Endothelial cell (in vitro differentiated cells): Measurements from ENCODE around the gene SRMS. TPM values are rescaled to one million over a fixed set of nuclear protein-coding genes. Genes with fewer than 3 reads are reported as not detected.

Source experiments
- DNase-seq: peaks from one replicate; pipeline ENCODE4 v3.0.0; 2021; ENCODE audit warnings: low spot score
- H3K27ac Mint-ChIP-seq: one replicate; pipeline ENCODE4 v1.8.0; 2021; ENCODE audit warnings: mixed read lengths, inconsistent platforms; ENCODE audit not compliant: unreplicated experiment
- H3K27me3 Mint-ChIP-seq: one replicate; pipeline ENCODE4 v1.8.0; 2021; ENCODE audit warnings: mild to moderate bottlenecking, moderate library complexity, mixed read lengths, inconsistent platforms; ENCODE audit not compliant: unreplicated experiment
- H3K36me3 Mint-ChIP-seq: one replicate; pipeline ENCODE4 v1.8.0; 2021; ENCODE audit warnings: mild to moderate bottlenecking, low read depth, mixed read lengths, inconsistent platforms; ENCODE audit not compliant: unreplicated experiment
- H3K4me1 Mint-ChIP-seq: one replicate; pipeline ENCODE4 v1.8.0; 2021; ENCODE audit warnings: mild to moderate bottlenecking, mixed read lengths, inconsistent platforms; ENCODE audit not compliant: unreplicated experiment
- H3K4me3 Mint-ChIP-seq: one replicate; pipeline ENCODE4 v1.8.0; 2021; ENCODE audit warnings: mild to moderate bottlenecking, mixed read lengths, inconsistent platforms; ENCODE audit not compliant: unreplicated experiment
- H3K9me3 Mint-ChIP-seq: one replicate; pipeline ENCODE4 v1.8.0; 2021; ENCODE audit warnings: mixed read lengths, inconsistent platforms; ENCODE audit not compliant: unreplicated experiment
- total RNA-seq: library from RNA; stranded (reverse); fragmentation: NEBNext Ultra II Directional; extraction: Animal tissue kit (Norgen Biotek cat#: 25700); gene quantifications from one replicate; pipeline ENCODE4 v1.2.1, GENCODE V29; 2021; ENCODE audit not compliant: unreplicated experiment
- TF ChIP-seq, protein P1 (sequence below): fragments of 200-600 bp; sonication (generic); IDR thresholded peaks from one replicate; pipeline ENCODE4 v1.5.0; 2021; ENCODE audit warnings: antibody characterized with exemption; ENCODE audit not compliant: unreplicated experiment

Gene SRMS
- total RNA-seq, 1 donor from 2014 or later, result not detected

DNA sequence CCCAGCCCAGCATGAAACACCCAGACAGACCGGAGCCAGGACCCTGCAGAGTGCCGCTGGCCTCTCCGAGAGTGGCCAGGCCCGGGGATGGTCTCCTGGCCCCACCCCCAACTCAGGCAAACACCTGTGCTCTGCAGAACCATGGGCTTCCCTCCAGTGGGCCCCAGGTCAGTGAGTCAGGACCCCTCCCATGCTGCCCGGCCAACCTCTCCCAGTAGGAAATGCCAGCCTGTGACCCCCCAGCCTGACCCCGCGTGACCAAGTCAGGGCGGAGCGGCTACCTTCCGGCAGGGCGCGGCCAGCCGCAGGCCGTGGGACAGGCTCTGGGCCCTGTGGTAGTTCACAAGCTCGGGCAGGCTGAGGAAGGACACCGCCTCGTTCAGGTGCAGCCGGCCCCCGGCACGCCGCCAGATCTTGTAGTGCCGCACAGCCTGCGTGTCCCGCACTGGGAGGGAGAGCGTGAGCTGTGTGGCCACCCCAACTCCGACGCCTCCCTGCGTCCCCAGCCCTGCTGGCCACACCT is 13.6 kb downstream of the SRMS start:
- Mint-ChIP-seq H3K27me3 (peaks cover 5% of the 10 kb centered on the region), H3K9me3 (no peaks in the 10 kb centered on the region), H3K36me3 (peaks cover 4% of the 10 kb centered on the region), H3K27ac (no peak overlapping the region), H3K4me3 (no peak overlapping the region), H3K4me1 (no peaks in the 10 kb centered on the region)
- TF ChIP-seq, protein P1, sequence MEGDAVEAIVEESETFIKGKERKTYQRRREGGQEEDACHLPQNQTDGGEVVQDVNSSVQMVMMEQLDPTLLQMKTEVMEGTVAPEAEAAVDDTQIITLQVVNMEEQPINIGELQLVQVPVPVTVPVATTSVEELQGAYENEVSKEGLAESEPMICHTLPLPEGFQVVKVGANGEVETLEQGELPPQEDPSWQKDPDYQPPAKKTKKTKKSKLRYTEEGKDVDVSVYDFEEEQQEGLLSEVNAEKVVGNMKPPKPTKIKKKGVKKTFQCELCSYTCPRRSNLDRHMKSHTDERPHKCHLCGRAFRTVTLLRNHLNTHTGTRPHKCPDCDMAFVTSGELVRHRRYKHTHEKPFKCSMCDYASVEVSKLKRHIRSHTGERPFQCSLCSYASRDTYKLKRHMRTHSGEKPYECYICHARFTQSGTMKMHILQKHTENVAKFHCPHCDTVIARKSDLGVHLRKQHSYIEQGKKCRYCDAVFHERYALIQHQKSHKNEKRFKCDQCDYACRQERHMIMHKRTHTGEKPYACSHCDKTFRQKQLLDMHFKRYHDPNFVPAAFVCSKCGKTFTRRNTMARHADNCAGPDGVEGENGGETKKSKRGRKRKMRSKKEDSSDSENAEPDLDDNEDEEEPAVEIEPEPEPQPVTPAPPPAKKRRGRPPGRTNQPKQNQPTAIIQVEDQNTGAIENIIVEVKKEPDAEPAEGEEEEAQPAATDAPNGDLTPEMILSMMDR, result no peak
- no peak for DNase-seq

DNA sequence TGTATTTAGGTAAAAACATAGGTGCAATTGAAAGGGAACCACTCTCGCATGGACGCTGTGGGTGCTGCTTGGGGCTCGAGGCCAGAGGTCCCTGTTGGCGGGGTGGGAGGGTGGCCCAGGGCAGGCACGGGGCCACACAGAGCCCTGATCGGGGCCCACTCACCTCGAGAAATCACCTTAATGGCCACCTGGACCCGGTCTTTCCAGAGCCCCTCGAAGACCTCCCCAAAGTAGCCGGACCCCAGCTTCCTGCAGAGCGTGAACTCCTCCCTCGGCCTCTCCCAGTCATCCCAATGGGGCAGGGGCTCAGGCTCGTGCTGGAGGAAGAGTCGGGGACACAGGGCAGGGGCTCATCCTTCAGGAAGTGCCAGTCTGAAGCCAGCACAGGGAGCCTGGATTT is 14.2 kb downstream of the SRMS start:
- Mint-ChIP-seq H3K27ac (no peak overlapping the region), H3K27me3 (peaks cover 5% of the 10 kb centered on the region), H3K36me3 (peaks cover 4% of the 10 kb centered on the region), H3K4me1 (no peaks in the 10 kb centered on the region), H3K9me3 (no peaks in the 10 kb centered on the region), H3K4me3 (no peak overlapping the region)
- DNase-seq, result no peak
- TF ChIP-seq, protein P1, result no peak

DNA sequence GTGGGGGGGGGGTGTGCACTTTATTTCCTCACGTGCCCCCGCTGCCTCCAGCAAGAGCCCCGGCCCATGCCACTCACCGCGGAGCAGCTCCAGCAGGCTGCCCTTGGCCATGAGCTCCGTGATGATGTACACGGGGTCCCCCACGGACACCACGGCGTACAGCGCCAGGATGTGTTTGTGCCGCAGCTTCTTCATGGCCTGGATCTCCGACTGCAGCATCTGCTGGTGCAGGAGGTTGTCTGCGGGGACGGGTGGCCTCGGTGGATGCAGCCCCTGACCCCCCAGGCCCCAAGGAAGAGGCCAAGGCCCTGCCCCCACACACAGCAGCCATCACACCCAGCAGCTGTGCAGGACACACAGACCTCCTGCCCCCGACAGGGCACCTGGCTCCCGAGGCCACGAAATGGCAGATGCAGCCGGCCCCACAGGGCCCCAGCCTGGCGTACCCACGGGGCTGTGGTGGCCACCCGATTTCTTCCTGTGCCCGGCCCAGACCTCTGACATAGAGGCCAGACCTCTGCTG is 15.0 kb downstream of the SRMS start:
- no peaks in the 10 kb centered on the region for H3K4me1 Mint-ChIP-seq
- H3K4me3 Mint-ChIP-seq, result no peak overlapping the region
- TF ChIP-seq, protein P1, result no peak
- no peak overlapping the region for H3K27ac Mint-ChIP-seq
- peaks cover 5% of the 10 kb centered on the region for H3K27me3 Mint-ChIP-seq
- DNase-seq, result no peak
- H3K9me3 Mint-ChIP-seq, result no peaks in the 10 kb centered on the region
- H3K36me3 Mint-ChIP-seq, result peaks cover 4% of the 10 kb centered on the region

DNA sequence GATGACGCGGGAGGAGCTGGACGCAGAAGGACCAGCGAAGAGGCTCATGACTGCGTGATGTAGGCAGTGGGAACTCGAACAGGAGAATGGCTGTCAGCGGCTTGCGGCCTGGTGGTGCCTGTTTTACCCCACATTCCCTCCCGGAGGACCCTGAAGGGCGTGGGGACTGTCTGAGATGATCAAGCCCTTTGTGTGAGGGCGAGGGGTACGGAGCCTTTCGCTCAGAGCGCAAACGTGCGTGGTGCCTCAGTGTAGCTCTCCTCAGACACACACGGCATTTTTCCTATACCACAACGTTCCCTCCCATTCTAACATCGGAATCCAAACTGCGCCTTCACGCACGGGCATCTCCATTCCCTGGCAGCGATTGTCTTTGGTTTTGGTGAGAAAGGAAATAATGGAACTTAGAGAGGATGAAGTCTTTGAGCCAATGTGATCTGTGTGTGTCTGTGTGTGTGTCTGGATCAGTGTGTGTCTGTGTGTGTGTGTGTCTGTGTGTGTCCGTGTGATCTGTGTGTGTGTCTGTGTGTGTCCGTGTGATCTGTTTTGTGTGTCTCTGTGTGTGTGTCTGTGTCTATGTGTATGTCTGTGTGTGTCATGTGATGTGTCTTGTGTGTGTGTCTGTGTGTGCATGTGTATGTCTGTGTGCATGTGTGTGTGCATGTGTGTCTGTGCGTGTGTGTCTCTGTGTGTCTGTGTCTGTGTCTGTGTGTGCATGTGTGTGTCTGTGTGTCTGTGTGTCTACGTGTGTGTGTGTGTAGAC is 15.7 kb downstream of the SRMS start:
- no peaks in the 10 kb centered on the region for H3K9me3 Mint-ChIP-seq
- peaks cover 5% of the 10 kb centered on the region for H3K27me3 Mint-ChIP-seq
- peak overlapping the region; percentile 31 for H3K4me3 Mint-ChIP-seq
- H3K27ac Mint-ChIP-seq, result no peak overlapping the region
- TF ChIP-seq, protein P1, result no peak
- peaks cover 4% of the 10 kb centered on the region for H3K36me3 Mint-ChIP-seq
- no peak for DNase-seq
- H3K4me1 Mint-ChIP-seq, result no peaks in the 10 kb centered on the region

DNA sequence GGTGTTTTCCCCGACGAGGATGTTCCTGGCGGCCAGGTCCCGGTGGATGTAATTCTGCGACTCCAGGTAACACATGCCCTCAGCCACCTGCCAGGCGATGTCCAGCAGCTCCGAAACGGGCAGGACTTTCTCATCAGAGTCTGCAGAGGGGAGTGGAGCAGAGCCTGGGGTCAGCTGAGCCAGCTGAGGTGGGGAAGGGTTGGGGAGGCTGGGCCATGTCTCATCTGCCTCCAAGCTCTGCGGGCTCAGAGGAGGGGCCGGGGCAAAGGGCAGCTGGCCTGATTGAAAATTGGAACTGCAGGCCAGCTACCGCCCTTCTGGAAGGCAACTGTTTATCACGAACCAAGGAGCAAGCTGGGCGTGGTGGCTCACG is 16.8 kb downstream of the SRMS start:
- no peak for DNase-seq

More for the DNA sequence above, 16.8 kb downstream of the SRMS start:
- H3K27ac Mint-ChIP-seq, result no peak overlapping the region
- no peak overlapping the region for H3K4me3 Mint-ChIP-seq
- H3K36me3 Mint-ChIP-seq, result peaks cover 4% of the 10 kb centered on the region
- peaks cover 5% of the 10 kb centered on the region for H3K27me3 Mint-ChIP-seq
- H3K9me3 Mint-ChIP-seq, result no peaks in the 10 kb centered on the region
- TF ChIP-seq, protein P1, result no peak
- H3K4me1 Mint-ChIP-seq, result no peaks in the 10 kb centered on the region
